ENCODE results near the gene NFIB.

The NFIB gene

DNA sequence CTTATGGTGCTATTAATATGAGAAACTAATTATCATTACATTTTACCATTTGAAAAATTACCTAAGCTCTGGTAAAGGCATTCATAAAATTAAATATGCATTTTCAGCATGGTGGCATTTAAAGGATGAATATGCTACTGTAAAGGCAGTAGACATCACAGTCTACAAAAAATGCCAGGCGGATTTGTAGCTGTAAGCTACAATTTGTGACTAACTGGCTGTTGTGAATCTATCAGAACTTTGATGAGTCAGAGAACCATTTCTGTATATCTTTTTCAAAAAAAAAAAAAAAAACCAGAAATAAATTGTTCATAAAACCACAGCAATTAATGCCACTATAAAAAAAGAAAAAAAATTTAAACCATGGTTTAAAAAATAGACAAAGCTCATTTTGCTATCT lies 186.3 kb downstream of the NFIB start:
- no peak overlapping the region for H3K4me3 ChIP-seq (ENCODE audit: low read depth, low read length)

DNA sequence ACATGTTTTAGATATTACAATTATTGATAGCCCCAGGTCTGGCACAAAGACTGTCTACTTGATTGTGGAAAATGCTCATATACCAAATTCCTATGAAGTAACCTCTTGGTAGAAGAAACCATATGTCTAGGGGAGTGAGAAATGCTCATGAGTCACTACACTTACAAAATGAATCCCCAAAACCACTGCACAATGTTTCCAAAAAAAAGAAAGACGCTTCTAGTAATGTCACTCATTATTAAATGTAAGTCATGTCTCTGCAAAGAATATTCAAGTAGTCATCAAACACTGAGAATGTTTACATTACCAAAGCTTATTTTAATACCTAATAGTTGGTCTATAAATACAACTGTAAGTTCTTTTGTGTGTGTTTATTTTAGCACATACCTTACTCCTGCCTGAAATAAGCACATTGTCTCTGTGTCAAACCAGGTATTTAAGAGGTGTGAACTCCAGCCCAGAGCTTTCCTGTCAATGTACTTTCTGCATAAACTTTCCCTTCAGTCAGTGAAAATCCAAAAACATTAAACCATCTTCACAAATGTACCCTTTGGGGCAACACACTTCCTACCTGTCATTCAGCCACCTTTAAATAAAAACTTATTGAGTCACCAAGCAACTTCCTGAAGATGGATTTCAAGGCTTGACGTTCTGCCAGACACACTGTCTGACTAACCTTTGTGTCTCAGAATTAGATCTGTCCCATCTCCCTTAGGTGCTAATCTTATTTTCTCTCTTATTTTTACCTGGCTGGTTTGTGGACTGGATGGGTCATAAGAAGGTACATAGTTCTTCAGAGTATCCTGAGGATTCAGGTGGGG lies 194.0 kb downstream of the NFIB start:
- no peak overlapping the region for H3K4me3 ChIP-seq (ENCODE audit: low read depth, low read length)

DNA sequence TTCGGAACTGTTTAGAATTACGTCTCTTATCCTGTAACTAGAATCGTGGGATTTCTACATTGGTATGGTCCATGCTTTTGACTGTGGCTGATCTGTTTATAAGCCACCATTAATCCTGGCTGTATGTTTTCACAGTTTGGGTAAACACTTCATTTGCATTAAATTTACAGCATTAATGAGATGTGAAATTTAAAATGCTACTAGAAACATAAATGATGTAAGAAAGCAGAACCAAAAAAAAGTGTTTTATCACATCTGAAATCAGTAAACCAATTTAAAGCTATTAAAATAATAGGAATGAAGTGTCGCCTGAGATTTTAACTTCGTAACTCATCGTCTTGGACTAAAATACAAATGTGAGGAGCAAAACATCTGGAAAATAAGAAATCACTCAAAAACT lies 201.7 kb downstream of the NFIB start:
- H3K4me3 ChIP-seq (ENCODE audit: low read depth, low read length) = no peak overlapping the region

DNA sequence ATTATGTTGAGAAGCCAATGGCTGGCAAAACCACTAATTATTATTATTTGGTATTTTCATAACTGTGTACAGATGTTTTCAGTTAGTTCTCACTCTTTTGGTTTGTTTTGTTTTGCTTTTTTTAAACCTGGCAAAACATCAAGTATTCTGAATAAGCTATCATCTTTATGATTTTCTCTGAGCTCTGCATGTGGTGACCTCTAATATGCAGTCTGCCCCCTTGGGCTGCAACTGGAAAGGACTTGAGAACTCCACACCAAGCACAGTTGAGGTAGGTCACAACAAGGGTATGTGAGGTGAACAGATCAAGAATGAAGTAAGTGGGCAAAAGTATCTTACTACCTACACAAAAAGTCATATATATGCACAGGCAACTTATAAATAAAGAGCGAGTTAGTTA lies 202.2 kb downstream of the NFIB start:
- H3K4me3 ChIP-seq (ENCODE audit: low read depth, low read length) = no peak overlapping the region

DNA sequence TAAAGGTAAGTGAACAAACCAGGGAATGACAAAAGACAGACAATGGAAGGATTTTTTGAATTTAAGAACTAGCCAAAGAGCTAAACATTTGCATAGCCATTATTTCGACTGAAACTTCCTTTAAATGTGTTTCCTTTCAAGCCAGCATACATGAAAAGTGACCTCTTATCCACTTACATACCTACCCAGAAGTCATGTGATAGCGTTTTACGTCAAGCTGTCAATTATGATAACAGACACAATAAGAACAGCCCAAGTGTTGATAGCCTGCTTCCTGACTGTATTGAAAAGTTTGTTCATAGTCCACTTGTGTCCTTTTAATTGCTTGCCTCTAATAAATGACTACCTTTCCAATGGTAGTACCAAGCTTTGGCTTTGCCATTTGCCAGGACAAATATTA lies 206.0 kb downstream of the NFIB start:
- H3K4me3 ChIP-seq (ENCODE audit: low read depth, low read length) = no peak overlapping the region

DNA sequence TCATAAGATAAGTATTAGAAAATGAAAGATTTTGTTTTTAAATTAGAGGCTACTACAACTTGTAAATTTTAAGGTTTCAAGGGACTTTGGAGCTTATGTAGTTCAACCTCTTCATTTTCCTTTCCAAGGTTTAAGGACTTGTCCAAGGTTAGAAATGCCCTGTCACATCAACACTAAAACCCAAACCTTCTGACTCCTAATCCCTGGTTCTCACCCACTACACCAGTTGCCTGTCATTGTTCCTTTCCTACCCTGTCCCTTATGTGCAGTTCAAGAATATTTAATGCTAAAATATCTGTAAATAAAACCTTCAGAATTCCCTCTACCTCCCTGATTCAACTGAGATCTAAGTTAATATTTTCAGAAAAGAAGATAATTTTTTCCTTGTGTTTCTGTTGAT lies 206.4 kb downstream of the NFIB start:
- H3K4me3 ChIP-seq (ENCODE audit: low read depth, low read length) = no peak overlapping the region

DNA sequence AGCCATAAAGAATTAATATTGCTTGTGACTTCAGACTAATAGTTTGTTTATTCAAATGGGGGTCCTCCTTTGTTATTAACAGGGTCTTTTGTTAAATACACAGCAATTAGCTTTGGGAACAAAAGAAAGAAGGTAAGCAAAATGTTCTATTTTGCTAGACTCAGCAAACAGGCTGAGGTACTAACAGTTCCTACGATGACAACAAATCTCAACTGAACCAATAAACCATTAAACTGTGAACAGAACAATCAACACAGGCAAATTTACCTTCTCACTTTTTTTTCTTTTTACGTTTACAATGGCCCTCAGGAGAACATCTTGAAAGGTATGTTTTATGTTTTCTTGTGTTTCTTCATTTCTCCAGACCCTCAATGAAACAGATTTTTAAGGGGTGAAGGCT lies 207.2 kb downstream of the NFIB start:
- H3K4me3 ChIP-seq (ENCODE audit: low read depth, low read length) = no peak overlapping the region

DNA sequence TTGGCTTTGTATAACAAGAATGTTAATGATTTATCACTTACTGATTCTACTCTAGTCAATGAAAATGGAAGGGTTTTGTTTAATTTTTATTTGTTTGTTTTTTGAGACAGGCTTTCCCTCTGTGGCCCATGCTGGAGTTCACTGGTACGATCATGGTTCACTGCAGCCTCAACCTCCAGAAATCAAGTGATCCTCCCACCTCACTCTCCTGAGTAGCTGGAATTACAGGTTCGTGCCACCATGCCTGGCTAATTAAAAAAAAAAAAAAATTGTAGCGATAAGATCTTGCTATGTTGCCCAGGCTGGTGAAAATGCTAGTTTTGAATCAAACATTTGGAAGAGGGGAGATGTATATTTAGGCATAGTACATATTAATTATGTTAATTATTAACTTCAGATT lies 209.4 kb downstream of the NFIB start:
- H3K4me3 ChIP-seq (ENCODE audit: low read depth, low read length) = no peak overlapping the region

DNA sequence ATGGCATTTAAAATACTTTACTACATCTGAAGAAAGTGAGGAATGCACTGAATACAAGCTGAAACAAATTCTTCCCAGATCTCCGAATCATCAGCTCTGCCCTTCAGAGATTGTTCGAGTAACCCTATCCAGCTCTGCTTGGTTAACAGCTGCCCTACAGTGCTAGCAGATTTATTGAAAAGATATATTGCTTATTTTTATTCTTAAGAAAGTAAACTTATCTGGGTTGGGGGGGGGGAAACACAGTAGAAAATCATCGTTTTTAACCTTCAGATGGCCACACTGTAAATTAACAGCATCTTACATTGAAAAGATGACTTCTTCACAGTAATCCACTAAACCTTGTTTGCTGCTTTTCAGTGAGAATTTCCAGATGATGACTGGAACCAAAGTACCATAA lies 210.8 kb downstream of the NFIB start:
- no peak overlapping the region for H3K4me3 ChIP-seq (ENCODE audit: low read depth, low read length)

DNA sequence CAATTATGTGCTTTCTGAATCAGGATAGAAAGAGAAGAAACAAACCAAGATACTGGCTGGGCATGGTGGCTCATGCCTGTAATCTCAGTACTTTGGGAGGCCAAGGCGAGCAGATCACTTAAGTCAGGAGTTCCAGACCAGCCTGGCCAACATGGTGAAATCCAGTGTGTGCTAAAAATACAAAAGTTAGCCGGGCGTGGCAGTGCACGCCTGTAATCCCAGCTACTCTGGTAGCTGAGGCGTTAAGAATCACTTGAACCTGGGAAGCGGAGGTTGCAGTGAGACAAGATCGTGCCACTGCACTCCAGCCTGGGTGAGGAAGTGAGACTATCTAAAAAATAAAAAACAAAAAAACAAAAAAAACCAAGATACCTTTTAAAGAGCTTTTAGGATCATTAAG lies 214.2 kb downstream of the NFIB start:
- no peak overlapping the region for H3K4me3 ChIP-seq (ENCODE audit: low read depth, low read length)

DNA sequence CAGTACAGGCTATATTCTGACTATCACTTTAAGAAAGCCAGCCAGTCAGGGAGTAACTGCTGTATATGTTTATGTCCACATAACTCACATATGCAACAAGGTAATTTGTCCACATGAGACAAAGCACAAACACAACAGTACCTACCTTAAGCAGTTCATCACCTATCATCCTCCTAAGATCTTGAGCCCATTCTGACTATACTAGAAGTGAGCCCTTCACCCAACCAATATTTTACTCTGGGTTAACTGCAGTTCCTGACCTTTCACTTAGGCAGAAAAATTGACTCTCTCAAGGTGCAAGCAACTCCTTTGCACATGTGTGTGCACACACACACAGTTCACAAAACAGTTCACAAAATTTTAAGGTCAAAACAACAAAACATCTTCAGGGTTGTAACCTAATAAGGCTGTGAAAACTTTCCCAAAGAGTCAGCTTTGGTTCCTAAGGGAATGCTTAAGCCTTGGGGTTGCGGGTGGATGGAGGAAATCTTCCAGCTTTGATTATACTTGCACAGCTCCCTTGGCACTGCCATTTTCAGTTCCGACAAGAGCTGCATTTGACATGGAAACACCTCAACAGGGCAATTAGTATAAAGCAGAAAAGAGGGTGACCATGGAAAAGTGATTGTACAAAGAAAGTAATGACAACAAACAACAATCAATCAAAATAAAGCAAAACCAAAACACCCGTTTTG lies 215.3 kb downstream of the NFIB start:
- no peak overlapping the region for H3K4me3 ChIP-seq (ENCODE audit: low read depth, low read length)

DNA sequence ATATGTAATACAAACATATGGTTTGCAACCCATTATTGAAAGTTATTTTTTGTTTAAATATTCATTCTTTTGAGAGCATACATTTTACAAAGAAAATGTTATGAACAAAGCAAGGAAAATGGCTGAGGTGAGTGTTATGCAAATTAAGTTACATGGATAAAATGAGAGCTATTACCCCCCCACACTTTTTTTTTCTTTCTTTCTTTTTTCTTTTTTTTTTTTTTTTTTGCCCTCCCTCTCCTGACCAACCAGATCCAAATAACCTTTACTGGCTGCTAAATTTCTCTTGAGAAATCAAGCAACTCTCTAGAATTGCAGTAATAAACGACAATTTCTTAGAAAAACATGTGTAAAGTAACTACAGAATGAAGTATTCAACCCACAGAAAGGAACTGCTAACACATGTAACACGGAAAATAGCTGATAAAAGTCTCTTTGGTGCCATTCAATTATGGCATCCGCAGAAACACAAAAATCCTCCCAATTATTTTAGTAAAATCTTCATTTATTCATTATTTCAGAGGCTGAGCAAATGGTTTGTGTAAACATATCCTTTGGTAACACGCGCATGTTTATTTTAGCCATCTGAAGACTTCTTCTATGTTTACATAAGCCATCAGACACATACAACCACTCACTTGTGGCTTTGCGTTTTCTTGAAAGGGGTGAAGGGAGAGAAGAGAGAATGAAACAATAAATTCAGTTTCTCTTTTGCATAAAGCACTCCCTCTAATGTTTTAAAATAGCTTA lies 216.1 kb downstream of the NFIB start:
- H3K4me3 ChIP-seq (ENCODE audit: low read depth, low read length) = no peak overlapping the region

DNA sequence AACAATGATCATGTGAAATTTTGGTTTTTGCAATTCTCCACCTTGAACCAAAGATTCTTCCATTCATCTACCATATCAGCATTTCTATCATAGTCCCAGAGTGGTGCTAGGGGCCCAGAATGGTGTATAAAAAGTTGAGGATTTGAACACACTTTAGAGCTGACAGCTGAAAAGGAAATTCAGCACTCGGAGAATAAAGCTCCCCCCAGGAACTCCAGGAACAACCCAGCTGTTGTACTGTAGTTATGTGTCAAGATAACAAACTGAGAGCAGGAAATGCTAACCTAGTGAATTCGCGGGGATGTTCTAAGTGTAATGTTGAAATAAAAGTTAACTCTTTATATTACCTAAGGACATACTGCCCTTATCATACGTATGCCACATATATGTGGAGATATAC lies 216.7 kb downstream of the NFIB start:
- H3K4me3 ChIP-seq (ENCODE audit: low read depth, low read length) = no peak overlapping the region

DNA sequence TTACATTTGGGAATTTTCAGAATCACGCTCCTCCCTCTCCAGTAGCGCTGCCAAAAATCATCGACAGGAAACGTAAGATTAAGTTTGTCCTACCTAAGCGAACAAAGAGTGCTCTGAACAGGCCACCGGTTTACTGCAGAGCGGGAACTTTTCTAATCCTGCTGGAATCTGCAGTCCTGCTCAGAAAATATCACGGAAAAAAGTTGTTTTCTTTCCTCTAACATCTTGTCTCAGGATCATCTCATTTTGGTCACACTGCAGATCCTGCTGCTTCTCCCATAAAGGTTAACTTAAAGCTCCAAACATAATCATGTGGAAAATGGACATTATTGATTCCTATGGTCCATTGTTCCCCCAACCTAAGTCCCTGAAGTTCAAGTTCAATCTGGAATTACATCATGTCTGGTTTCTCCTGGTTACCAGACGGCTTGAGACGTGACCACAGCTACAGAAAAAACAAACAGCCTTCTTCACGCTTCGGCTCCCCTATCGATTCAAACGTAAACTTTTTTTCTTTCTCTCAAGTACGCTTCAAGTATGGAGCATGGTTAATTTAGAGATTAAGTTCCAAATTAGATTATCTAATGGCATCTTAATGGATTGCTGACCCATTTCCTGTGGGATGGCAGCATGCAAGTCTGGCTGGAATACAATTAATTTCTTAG lies 217.6 kb downstream of the NFIB start:
- no peak overlapping the region for H3K4me3 ChIP-seq (ENCODE audit: low read depth, low read length)

DNA sequence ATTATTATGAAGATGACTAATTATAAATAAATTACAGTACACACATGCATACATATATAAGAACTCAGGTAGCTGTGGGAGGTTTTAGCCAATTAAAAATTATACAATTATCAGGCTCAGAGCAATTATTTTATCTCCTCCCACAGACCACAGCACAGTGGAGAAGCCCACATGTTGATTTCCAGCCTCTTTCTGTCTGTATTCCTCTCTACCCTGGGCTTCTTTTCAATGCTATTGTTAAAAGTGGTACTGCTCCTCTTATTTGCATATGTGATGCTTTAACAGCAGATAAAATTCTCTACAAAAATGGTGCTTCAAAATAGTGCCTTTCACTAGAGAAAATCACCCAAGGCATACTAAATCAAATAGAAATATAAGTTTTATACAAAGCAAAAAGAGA lies 218.7 kb downstream of the NFIB start:
- H3K4me3 ChIP-seq (ENCODE audit: low read depth, low read length) = no peak overlapping the region

DNA sequence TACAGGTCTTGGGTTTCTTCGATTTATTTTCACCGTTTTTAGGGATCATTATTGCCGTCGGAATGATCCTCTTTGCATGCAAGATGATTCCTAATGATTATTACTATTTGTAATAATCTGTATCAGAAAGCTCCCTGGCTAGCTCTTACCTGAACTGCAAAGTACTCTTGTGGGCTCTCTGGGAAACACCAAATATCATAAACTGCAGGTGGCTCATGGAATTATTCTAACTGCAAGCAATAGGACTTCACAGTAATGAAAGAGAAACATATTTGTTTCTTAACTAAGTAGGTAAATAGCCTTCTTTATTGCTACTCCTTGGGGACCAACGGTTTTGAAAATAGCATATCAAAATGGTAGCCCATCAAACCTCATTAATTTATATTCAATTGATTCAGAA lies 219.4 kb downstream of the NFIB start:
- no peak overlapping the region for H3K4me3 ChIP-seq (ENCODE audit: low read depth, low read length)

DNA sequence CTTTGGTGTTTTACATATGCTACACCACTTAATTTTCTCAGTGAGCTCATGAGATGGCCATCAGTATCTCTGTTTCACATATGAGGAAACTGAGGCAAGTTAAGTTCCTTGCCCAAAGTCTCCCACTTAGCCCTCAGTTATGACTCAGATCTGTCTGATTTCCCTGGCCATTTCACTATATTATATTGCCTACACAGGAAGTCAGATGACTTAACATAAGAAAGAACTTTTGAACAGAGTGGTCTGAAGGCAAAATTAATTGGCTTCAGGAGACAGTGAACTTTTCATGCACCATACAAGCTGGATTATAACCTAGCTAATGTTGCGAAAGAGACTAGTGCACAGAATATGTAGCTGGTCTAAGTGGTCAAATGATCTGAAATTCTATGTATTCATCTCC lies 221.6 kb downstream of the NFIB start:
- H3K4me3 ChIP-seq (ENCODE audit: low read depth, low read length) = no peak overlapping the region

DNA sequence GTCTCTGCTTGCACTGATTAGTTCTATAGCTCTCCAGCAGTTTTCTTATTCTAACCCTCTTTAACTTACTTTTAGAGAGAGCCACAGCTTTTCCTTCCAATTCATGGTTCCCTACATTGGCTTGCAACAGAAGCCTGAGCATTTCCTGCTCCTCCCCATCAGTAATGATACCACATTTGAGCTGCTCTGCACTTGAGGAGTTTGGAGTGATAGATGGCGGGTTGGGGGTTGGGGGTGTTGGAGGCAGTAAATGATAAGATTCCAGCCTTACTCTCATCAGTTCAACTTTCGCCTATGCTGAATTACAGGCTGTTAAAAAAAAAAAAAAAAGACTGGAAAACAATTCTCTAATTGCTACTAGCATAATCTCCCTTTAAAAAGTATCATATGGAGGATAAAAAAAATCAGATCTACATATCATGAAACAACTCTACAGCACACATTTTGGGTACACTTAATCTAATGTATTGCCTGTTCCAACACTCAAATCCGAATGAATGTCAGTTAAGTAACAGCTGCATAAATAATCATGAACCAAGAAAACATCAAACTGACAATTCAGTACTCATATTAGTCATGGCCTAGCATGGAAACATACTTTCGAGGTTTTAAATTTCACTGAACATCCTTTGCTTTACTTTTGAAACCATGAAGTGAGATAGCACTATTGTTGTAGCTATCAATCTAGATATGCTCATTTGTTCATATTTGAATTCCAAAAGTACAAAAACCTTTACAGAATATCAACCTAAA lies 224.7 kb downstream of the NFIB start:
- H3K4me3 ChIP-seq (ENCODE audit: low read depth, low read length) = no peak overlapping the region

DNA sequence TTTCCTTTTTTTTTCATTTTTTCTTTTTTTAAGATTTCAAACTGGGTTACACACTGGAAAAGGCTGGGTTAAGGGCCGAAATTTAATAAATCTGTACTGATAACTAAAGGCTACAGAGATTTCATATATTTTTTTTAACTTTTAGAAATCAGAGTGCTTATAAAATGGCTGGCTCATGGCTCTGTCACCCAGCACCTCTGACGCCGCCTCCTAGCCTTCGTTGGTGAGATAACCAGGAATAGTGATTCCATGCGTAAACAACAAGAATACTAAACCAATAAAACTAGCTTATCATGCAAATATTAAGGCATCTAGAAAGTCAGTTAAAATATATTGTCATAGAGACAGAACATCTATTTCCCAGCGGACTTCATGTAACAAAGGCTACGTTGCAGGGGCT lies 226.4 kb downstream of the NFIB start:
- H3K4me3 ChIP-seq (ENCODE audit: low read depth, low read length) = no peak overlapping the region

DNA sequence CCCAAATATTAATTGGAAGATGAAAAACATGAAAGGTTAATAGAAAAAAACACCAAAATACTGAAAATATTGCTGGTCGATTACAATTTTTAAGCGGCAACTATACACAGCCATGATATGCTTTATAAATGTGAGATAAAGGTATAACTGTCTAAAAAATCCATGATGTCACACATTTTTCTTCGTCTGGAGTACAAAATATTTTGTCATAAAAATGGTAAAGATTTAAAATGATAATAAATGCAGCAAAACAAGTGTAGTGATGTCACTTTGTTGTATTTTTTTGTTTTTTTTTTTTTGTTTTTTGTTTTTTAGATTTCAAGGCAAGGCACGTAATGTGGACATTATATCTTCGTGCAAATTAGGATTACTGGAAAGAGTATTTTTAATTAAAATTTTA lies 227.4 kb downstream of the NFIB start:
- H3K4me3 ChIP-seq (ENCODE audit: low read depth, low read length) = no peak overlapping the region

DNA sequence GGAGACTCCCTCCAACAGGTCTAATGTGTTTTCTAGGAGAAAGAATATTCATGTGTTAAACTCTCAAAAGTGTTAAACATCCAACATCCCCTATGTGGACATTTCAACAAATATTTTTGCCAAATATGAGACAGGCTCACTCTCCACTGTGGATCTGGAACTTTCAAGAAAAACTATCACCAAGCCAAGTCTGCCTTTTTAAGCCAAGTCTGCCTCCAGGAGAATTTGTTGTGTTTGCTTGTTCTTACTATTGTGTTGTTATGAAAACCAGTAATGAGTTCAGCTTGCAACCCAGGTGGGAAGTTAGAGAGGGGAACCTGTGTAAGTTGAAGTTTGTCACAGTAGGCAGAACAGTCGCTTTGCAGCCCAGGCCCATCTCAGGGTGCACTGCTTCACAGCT lies 228.1 kb downstream of the NFIB start:
- H3K4me3 ChIP-seq (ENCODE audit: low read depth, low read length) = no peak overlapping the region
